IMR-90 (cell line): ENCODE measurements around the gene RAD51B. TPM values are rescaled to one million over a fixed set of nuclear protein-coding genes. Genes with fewer than 3 reads are reported as not detected.
A peak's percentile ranks its signal among the peaks of the same experiment; 100 is the strongest.

Source experiments
- ATAC-seq: fragments of 200-7000 bp; cut with Tn5 transposase; 2 replicates; pipeline ENCODE4 v1.9.1; 2020; ENCODE audit warnings: low read depth, mild to moderate bottlenecking, moderate library complexity
- BruUV-seq: library from RNA; stranded (reverse); fragments of 400-500 nt; replicated peaks from 2 replicates; lab custom pipeline; 2021; lab: Mats Ljungman, UMichigan
- CTCF ChIA-PET: fragments of 300-600 bp; formaldehyde crosslinking; extraction: SDS; loops from one replicate; lab custom pipeline; 2021; ENCODE audit warnings: antibody characterized with exemption; lab: Yijun Ruan, JAX
- POLR2A ChIA-PET: fragments of 300-600 bp; sonication (Branson Sonifier 250); formaldehyde crosslinking; loops from one replicate; lab custom pipeline; 2022; ENCODE audit warnings: antibody characterized with exemption; ENCODE audit not compliant: unreplicated experiment; lab: Charles Lee
- DNase-seq: peaks from one replicate; pipeline ENCODE4 v3.0.0; 2013
- H2AFZ ChIP-seq: replicated peaks from 2 replicates; pipeline ENCODE3; 2013; ENCODE audit warnings: low read length, mild to moderate bottlenecking; ENCODE audit not compliant: poor library complexity
- H2AK5ac ChIP-seq: 2 replicates; pipeline ENCODE4 v1.6.1; 2013; ENCODE audit warnings: low read depth, low read length, inconsistent platforms
- H2AK9ac ChIP-seq: replicated peaks from 2 replicates; pipeline ENCODE3; 2013; ENCODE audit warnings: mild to moderate bottlenecking, low read depth, low read length, moderate library complexity; ENCODE audit not compliant: poor library complexity
- H2BK120ac ChIP-seq: 2 replicates; pipeline ENCODE4 v1.6.1; 2013; ENCODE audit warnings: low read depth, low read length, inconsistent platforms
- H2BK15ac ChIP-seq: 3 replicates; pipeline ENCODE4 v1.6.1; 2013; ENCODE audit warnings: low read depth, low read length, inconsistent platforms
- H2BK20ac ChIP-seq: 2 replicates; pipeline ENCODE4 v1.6.1; 2013; ENCODE audit warnings: low read depth, mild to moderate bottlenecking, inconsistent platforms, low read length, moderate library complexity
- H2BK5ac ChIP-seq: 2 replicates; pipeline ENCODE4 v1.6.1; 2013; ENCODE audit warnings: mild to moderate bottlenecking, low read depth, low read length, inconsistent platforms; ENCODE audit not compliant: poor library complexity, severe bottlenecking
- H3K14ac ChIP-seq: replicated peaks from 2 replicates; pipeline ENCODE4 v1.6.1; 2013; ENCODE audit warnings: low read depth, low read length, inconsistent platforms
- H3K18ac ChIP-seq: 2 replicates; pipeline ENCODE4 v1.6.1; 2013; ENCODE audit warnings: low read depth, low read length, control low read depth
- H3K23ac ChIP-seq: 2 replicates; pipeline ENCODE4 v1.6.1; 2013; ENCODE audit warnings: low read depth, low read length, inconsistent platforms
- H3K27ac ChIP-seq: 2 replicates; pipeline ENCODE4 v1.5.1; 2013; ENCODE audit warnings: mild to moderate bottlenecking, control low read depth, low read length; ENCODE audit not compliant: insufficient read depth
- H3K27me3 ChIP-seq: 2 replicates; pipeline ENCODE4 v1.6.1; 2013; ENCODE audit warnings: low read length; ENCODE audit not compliant: control insufficient read depth, insufficient read depth
- H3K36me3 ChIP-seq: 2 replicates; pipeline ENCODE4 v1.6.1; 2013; ENCODE audit warnings: low read length, mixed read lengths; ENCODE audit not compliant: control insufficient read depth, insufficient read depth
- H3K4ac ChIP-seq: 2 replicates; pipeline ENCODE4 v1.6.1; 2013; ENCODE audit warnings: low read depth, low read length, inconsistent platforms
- H3K4me1 ChIP-seq: 2 replicates; pipeline ENCODE4 v1.6.1; 2013; ENCODE audit warnings: low read length, mixed read lengths; ENCODE audit not compliant: control insufficient read depth, insufficient read depth
- H3K4me2 ChIP-seq: 2 replicates; pipeline ENCODE4 v1.6.1; 2013; ENCODE audit warnings: low read depth, mild to moderate bottlenecking, control low read depth, low read length, moderate library complexity
- H3K4me3 ChIP-seq: 2 replicates; pipeline ENCODE4 v1.5.1; 2013; ENCODE audit warnings: low read depth, mild to moderate bottlenecking, control low read depth, low read length, moderate library complexity; ENCODE audit not compliant: insufficient read depth
- H3K56ac ChIP-seq: 2 replicates; pipeline ENCODE4 v1.6.1; 2013; ENCODE audit warnings: low read length, inconsistent platforms; ENCODE audit not compliant: insufficient read depth; ENCODE audit errors: extremely low read depth
- H3K79me1 ChIP-seq, 2 experiments: 2 replicates each; pipeline ENCODE4 v1.6.1; 2013; ENCODE audit warnings: low read length in 2 of 2, inconsistent platforms in 1 of 2, low read depth in 1 of 2
- H3K9ac ChIP-seq: 2 replicates; pipeline ENCODE4 v1.6.1; 2013; ENCODE audit warnings: low read depth, low read length, control low read depth
- H3K9me1 ChIP-seq: 2 replicates; pipeline ENCODE4 v1.6.1; 2013; ENCODE audit warnings: low read length, inconsistent platforms; ENCODE audit not compliant: insufficient read depth
- H3K9me3 ChIP-seq: 2 replicates; pipeline ENCODE4 v1.6.1; 2013; ENCODE audit warnings: low read length; ENCODE audit not compliant: control insufficient read depth, insufficient read depth
- H4K20me1 ChIP-seq: 2 replicates; pipeline ENCODE4 v1.6.1; 2013; ENCODE audit warnings: low read length, inconsistent platforms; ENCODE audit not compliant: insufficient read depth
- H4K5ac ChIP-seq: 2 replicates; pipeline ENCODE4 v1.6.1; 2013; ENCODE audit warnings: mild to moderate bottlenecking, low read depth, low read length, control low read depth
- H4K8ac ChIP-seq, 2 experiments: 2 replicates each; pipeline ENCODE4 v1.6.1; 2013; ENCODE audit warnings: low read depth in 2 of 2, low read length in 2 of 2, control low read depth in 1 of 2, inconsistent platforms in 1 of 2
- H4K91ac ChIP-seq: 2 replicates; pipeline ENCODE4 v1.6.1; 2013; ENCODE audit warnings: low read depth, low read length, inconsistent platforms; ENCODE audit not compliant: insufficient read depth
- CEBPB ChIP-seq: IDR thresholded peaks from 2 replicates; pipeline ENCODE4 v1.6.1; 2012; ENCODE audit warnings: low read depth, low read length, improper control_type of control experiment
- CHD1 ChIP-seq: IDR thresholded peaks from 2 replicates; pipeline ENCODE4 v1.6.1; 2012; ENCODE audit warnings: low read depth, low read length, improper control_type of control experiment
- WGBS, 2 experiments: methylation state at CpG; one replicate each; pipeline versions ENCODE4 v1.1.5 to v1.1.7; 2013; ENCODE audit warnings: missing lambda C conversion rate in 2 of 2; ENCODE audit not compliant: insufficient read length in 1 of 2; ENCODE audit errors: extremely low coverage in 2 of 2; 5-methylcytosine and 5-hydroxymethylcytosine counted together
- dilution Hi-C: fragments of 300-500 bp; cut with HindIII; formaldehyde crosslinking; loops from one replicate; pipeline ENCODE4 v1.14.3; 2018; ENCODE audit warnings: low sequenced_read_pairs; ENCODE audit not compliant: unreplicated experiment
- in situ Hi-C: fragments of 300-500 bp; cut with MboI; formaldehyde crosslinking; loops from 3 replicates; pipeline ENCODE4 v1.14.3; 2019; ENCODE audit warnings: low sequenced_read_pairs, inconsistent platforms, mixed read lengths
- intact Hi-C: fragments of 100-400 bp; cut with micrococcal nuclease; formaldehyde crosslinking; loops from 2 replicates; pipeline ENCODE4 v1.10.0; 2022
- polyA plus RNA-seq, 3 experiments: library from polyadenylated mRNA; depleted of rRNA; stranded (reverse); fragments of >200 nt; gene quantifications; 2 replicates each; pipeline ENCODE4 v1.2.3, GENCODE V29; 2012; ENCODE audit warnings: low replicate concordance in 1 of 3
- total RNA-seq: library from RNA; depleted of rRNA; stranded (reverse); fragments of >200 nt; gene quantifications from 2 replicates; pipeline ENCODE4 v1.2.3, GENCODE V29; 2012

Gene RAD51B
- total and polyA plus RNA-seq, 2 of the 4 experiments (the other 2 are of a cell fraction): 5.1 to 18.8 TPM

- no peak overlapping the region for H2AFZ ChIP-seq
- H3K4me1 ChIP-seq: peaks cover 3% of the 10 kb centered on the region; the same call in 1 of the 2 replicates
- ChIA-PET POLR2A (no interaction called here), CTCF (interaction anchor here (1.1 kb wide), 1 partner anchor 8 kb away, joined by 3 read pairs; no protein-coding TSS in a partner anchor)
- in situ Hi-C loops: no loop called here
- H3K56ac ChIP-seq: no peak overlapping the region
- H3K79me1 ChIP-seq: no peaks in the 10 kb centered on the region; a peak in 1 of 4 replicates
- peak overlapping the region; percentile 87 for H2BK20ac ChIP-seq
- dilution Hi-C loops: no loop called here
- H3K9ac ChIP-seq: no peak overlapping the region
- H3K27ac ChIP-seq: no peak overlapping the region
- no peak overlapping the region for H2AK9ac ChIP-seq
- peak; percentile 77 for TF ChIP-seq CEBPB
- no peak for TF ChIP-seq CHD1
- no peaks in the 10 kb centered on the region for H4K20me1 ChIP-seq
- DNase-seq (peak; percentile 41), ATAC-seq (no peak)
- H3K4me2 ChIP-seq: peak overlapping the region; percentile 50; the same call in 1 of the 2 replicates
- intact Hi-C loops: no loop called here
- BruUV-seq: no TSS peak
- peak overlapping the region in 1 of 2 experiments; percentile 86; a peak in 2 of 4 replicates for H4K8ac ChIP-seq
- H3K27me3 ChIP-seq: no peaks in the 10 kb centered on the region
- peak overlapping the region; percentile 59 for H2BK5ac ChIP-seq
- H3K9me1 ChIP-seq: no peaks in the 10 kb centered on the region
- H4K5ac ChIP-seq: peak overlapping the region; percentile 99
- peak overlapping the region; percentile 84; the same call in 1 of the 2 replicates for H3K23ac ChIP-seq
- peak overlapping the region; percentile 80 for H3K4ac ChIP-seq
- peak overlapping the region; percentile 83 for H3K14ac ChIP-seq
- H2AK5ac ChIP-seq: no peak overlapping the region
- H2BK15ac ChIP-seq: no peak overlapping the region
- peak overlapping the region; percentile 84 for H2BK120ac ChIP-seq
- peak overlapping the region; percentile 77; the same call in 1 of the 2 replicates for H4K91ac ChIP-seq
- WGBS, 2 experiments: no CpG with 5 or more reads among the region's 1 CpG
- H3K4me3 ChIP-seq: no peak overlapping the region
- H3K9me3 ChIP-seq: no peaks in the 10 kb centered on the region
- H3K18ac ChIP-seq: peak overlapping the region; percentile 98
- no peaks in the 10 kb centered on the region for H3K36me3 ChIP-seq
Observed at GRCh38 chr14:68157971-68158371, 338.4 kb downstream of the RAD51B start.
